HFF-Myc (cell line): ENCODE results near the gene VPS18.

Source experiments
- DNase-seq: peaks from one replicate; pipeline ENCODE4 v3.0.0-alpha.2; 2011; ENCODE audit warnings: low read depth; ENCODE audit errors: extremely low read depth
- H3K4me3 ChIP-seq: replicated peaks from 2 replicates; pipeline ENCODE4 v1.5.1; 2011; ENCODE audit warnings: low read depth, mild to moderate bottlenecking, control low read depth, low read length
- CTCF ChIP-seq: IDR thresholded peaks from 2 replicates; pipeline ENCODE4 v1.5.1; 2012; ENCODE audit warnings: mild to moderate bottlenecking, low read depth, low read length, control low read depth; ENCODE audit errors: missing control alignments

Gene VPS18

DNA sequence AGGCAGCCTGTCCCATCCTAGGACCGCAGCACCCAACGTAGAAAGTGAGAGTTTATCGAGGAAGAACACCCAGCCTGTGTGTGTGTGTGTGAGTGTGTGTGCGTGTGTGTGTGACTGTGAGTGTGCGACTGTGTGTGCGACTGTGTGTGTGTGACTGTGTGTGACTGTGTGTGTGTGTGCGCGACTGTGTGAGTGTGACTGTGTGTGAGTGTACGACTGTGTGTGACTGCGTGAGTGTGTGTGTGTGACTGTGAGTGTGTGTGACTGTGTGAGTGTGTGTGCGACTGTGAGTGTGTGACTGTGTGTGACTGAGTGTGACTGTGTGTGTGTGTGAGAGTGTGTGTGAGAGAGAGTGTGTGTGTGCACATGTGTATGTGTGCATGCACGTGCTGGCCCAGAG lies 19.8 kb downstream of the VPS18 start:
- TF ChIP-seq CTCF = no peak
- no peak overlapping the region for H3K4me3 ChIP-seq
- DNase-seq = no peak

GRCh38 chr15:40914486-40914885 lies 20.2 kb downstream of the VPS18 start:
- no peak overlapping the region for H3K4me3 ChIP-seq
- no peak for DNase-seq
- TF ChIP-seq CTCF = no peak

- no peak overlapping the region for H3K4me3 ChIP-seq
- DNase-seq = no peak
- TF ChIP-seq CTCF = no peak
Observed at GRCh38 chr15:40915116-40915661, 20.9 kb downstream of the VPS18 start.

DNA sequence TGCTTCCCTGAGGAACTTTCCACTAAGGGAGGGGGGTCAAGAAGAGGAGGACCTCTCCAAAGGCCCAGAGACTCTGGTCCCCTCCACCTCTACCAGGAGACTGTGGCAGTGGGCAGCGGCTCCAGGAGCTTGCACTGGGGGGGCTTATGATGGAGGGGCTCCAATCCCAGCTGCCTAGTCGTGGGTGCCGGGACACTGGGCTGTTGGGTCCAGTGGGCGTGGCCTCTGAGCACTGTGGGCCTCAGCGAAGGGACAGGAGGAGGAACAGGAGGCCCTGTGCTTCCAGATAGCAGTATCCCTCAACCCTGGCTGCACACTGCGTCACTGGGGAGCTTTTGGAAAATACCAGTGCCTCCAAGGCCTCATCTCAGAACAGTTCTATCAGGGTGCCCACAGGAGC lies 21.4 kb downstream of the VPS18 start:
- TF ChIP-seq CTCF = no peak
- no peak for DNase-seq
- H3K4me3 ChIP-seq = no peak overlapping the region

GRCh38 chr15:40917585-40917984 lies 23.3 kb downstream of the VPS18 start:
- no peak overlapping the region for H3K4me3 ChIP-seq
- no peak for DNase-seq
- TF ChIP-seq CTCF = no peak

GRCh38 chr15:40918146-40918798 lies 24.0 kb downstream of the VPS18 start:
- DNase-seq = no peak
- no peak for TF ChIP-seq CTCF
- no peak overlapping the region for H3K4me3 ChIP-seq
